BE2C (cell line): ENCODE data around the gene ATG2B.

ENCODE experiments used
- DNase-seq: peaks from one replicate; pipeline ENCODE4 v3.0.0-alpha.2; 2020
- H3K27me3 ChIP-seq: fragments of 250-450 bp; sonication (Bioruptor Pico); 2 replicates; pipeline ENCODE4 v1.5.1; 2020; ENCODE audit warnings: mild to moderate bottlenecking
- H3K36me3 ChIP-seq: fragments of 250-450 bp; sonication (Bioruptor Pico); 2 replicates; pipeline ENCODE4 v1.5.1; 2020; ENCODE audit warnings: mild to moderate bottlenecking
- H3K4me1 ChIP-seq: fragments of 250-450 bp; sonication (Bioruptor Pico); 2 replicates; pipeline ENCODE4 v1.5.1; 2020
- H3K4me3 ChIP-seq: 2 replicates; pipeline ENCODE4 v1.5.1; 2011; ENCODE audit warnings: low read depth, low read length
- H3K9me3 ChIP-seq: fragments of 250-450 bp; sonication (Bioruptor Pico); 2 replicates; pipeline ENCODE4 v1.5.1; 2020
- CTCF ChIP-seq: IDR thresholded peaks from 2 replicates; pipeline ENCODE4 v1.5.1; 2012; ENCODE audit warnings: mild to moderate bottlenecking, low read depth, low read length

Gene ATG2B

GRCh38 chr14:96338551-96338950, 24.6 kb downstream of the ATG2B start:
- H3K4me1 ChIP-seq = no peaks in the 10 kb centered on the region

GRCh38 chr14:96324219-96324618, 38.9 kb downstream of the ATG2B start:
- TF ChIP-seq CTCF = no peak
- no peak for DNase-seq
- Histone ChIP-seq H3K4me3 (no peak overlapping the region), H3K4me1 (no peaks in the 10 kb centered on the region), H3K27me3 (no peaks in the 10 kb centered on the region), H3K36me3 (peaks cover 11% of the 10 kb centered on the region), H3K9me3 (no peaks in the 10 kb centered on the region)

More at GRCh38 chr14:96338551-96338950, 24.6 kb downstream of the ATG2B start:
- DNase-seq = no peak
- Histone ChIP-seq H3K9me3 (no peaks in the 10 kb centered on the region), H3K27me3 (no peaks in the 10 kb centered on the region), H3K4me3 (no peak overlapping the region), H3K36me3 (peaks cover 13% of the 10 kb centered on the region)
- no peak for TF ChIP-seq CTCF

- Histone ChIP-seq H3K4me1 (no peaks in the 10 kb centered on the region), H3K27me3 (no peaks in the 10 kb centered on the region), H3K9me3 (no peaks in the 10 kb centered on the region), H3K4me3 (no peak overlapping the region), H3K36me3 (peaks cover 12% of the 10 kb centered on the region)
- no peak for DNase-seq
- no peak for TF ChIP-seq CTCF
Observed at GRCh38 chr14:96320605-96321004, 42.5 kb downstream of the ATG2B start.

GRCh38 chr14:96318836-96319235, 44.3 kb downstream of the ATG2B start:
- no peak overlapping the region for H3K4me3 ChIP-seq
- H3K27me3 ChIP-seq = no peaks in the 10 kb centered on the region
- H3K36me3 ChIP-seq = peaks cover 16% of the 10 kb centered on the region
- H3K4me1 ChIP-seq = no peaks in the 10 kb centered on the region
- no peak for DNase-seq
- no peak for TF ChIP-seq CTCF
- no peaks in the 10 kb centered on the region for H3K9me3 ChIP-seq

- no peak for DNase-seq
- Histone ChIP-seq H3K4me1 (no peaks in the 10 kb centered on the region), H3K27me3 (no peaks in the 10 kb centered on the region), H3K4me3 (no peak overlapping the region), H3K9me3 (no peaks in the 10 kb centered on the region), H3K36me3 (peaks cover 17% of the 10 kb centered on the region)
- TF ChIP-seq CTCF = no peak
Observed at GRCh38 chr14:96316087-96316486, 47.1 kb downstream of the ATG2B start.

GRCh38 chr14:96310906-96311305, 52.2 kb downstream of the ATG2B start:
- no peak for DNase-seq
- Histone ChIP-seq H3K36me3 (peaks cover 32% of the 10 kb centered on the region), H3K9me3 (no peaks in the 10 kb centered on the region), H3K27me3 (no peaks in the 10 kb centered on the region), H3K4me3 (no peak overlapping the region), H3K4me1 (no peaks in the 10 kb centered on the region)
- no peak for TF ChIP-seq CTCF
